Right renal cortex interstitium (tissue), 3 donors: Measurements from ENCODE around the gene USP36. TPM values are rescaled to one million over a fixed set of nuclear protein-coding genes. Genes with fewer than 3 reads are reported as not detected.
A peak's percentile ranks its signal among the peaks of the same experiment; 100 is the strongest.
"Not testable (repeated sequence)": the region's sequence is repeated elsewhere in the genome, so short reads cannot be mapped to it uniquely, and the experiment has no call there.

Experiments used
- DNase-seq, 3 donors: peaks; one replicate each; pipeline ENCODE4 v3.0.0-alpha.2; 2013; ENCODE audit warnings: low read depth in 3 of 3, low spot score in 2 of 3
- polyA plus RNA-seq, 3 donors: library from polyadenylated mRNA; unstranded; fragments of 120-200 nt; gene quantifications; one replicate each; pipeline ENCODE4 v1.2.1, GENCODE V29; 2013; ENCODE audit not compliant: insufficient read length in 3 of 3

The USP36 gene
- 10 to 100 TPM; 32.8 to 39.4 (median 38.6) TPM for polyA plus RNA-seq

DNA sequence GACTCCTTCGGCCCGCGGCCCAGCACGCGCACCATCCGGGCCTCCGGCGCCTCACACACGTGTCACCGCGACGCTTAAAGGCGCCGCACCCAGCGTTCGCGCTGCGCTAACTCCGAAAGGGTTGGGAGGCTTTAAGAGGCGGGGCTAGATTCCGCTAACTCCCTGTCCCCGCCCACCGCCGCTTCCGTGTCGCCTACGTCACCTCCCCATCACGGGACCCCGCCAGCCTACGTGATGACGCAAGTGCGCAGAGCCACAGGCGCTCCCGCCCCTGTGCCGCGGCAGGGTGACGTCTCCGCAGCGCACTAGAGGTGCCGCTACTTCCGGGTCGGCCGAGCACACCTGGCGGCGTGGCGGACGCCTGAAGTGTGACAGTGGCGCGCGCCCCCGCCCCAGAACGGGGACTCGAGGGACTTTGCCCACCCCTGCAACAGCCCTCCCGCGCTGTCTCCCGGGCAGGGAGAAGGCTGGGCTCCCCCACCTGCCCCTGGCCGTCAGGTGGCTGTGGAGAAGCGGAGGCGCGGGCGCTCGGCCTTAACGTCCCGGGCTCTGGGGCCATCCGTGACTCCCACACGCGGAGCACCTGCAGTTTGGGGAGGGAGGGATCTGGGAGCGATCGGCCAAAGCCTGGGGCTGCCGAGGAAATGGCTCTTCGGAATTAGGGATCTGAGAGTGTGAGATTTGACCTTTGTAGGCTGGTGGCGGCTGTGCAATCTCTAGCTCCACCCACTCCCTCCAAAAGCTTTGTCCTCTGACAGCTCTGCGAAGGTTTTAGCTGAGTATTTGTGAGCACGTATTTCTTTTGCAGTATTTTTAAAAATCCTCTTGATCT is at the start of gene USP36:
Gene USP36, minus strand, starts transcription at position 35 of the 832 bp plus-strand sequence. CDS start 4,451 bp downstream, outside the sequence.
- DNase-seq: peak; percentile 97 to 98 (median 97)

DNA sequence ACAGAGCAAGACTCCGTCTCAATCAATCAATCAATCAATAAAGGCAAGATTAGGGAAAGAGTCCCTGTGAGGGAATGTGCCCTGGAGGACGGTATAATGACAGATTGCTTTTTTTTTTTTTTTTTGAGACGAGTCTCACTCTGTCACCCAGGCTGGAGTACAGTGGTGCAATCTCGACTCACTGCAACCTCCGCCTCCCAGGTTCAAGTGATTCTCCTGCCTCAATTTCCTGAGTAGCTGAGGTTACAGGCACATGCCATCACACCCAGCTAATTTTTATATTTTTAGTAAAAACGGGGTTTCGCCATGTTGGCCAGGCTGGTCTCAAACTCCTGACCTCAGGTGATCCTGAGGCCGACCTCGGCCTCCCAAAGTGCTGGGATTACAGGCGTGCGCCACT is 49.5 kb upstream of the USP36 start:
- not testable (repeated sequence) for DNase-seq

DNA sequence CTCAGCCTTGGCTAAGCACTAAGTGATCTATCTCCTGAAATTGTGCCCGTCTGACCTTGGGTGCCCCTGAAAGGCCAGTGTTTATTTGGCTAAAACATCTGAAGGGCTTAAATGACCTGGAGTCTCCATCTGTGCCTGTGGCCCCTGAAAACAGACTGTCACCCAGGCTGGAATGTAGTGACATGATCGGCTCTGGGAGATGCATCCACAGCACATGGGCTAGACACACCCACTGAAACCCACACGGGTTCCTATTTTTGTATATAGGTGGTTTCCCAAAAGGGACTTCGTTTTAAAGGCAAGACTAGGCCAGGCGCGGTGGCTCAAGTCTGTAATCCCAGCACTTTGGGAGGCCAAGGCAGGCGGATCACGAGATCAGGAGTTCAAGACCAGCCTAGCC is 48.9 kb upstream of the USP36 start:
- no peak for DNase-seq

DNA sequence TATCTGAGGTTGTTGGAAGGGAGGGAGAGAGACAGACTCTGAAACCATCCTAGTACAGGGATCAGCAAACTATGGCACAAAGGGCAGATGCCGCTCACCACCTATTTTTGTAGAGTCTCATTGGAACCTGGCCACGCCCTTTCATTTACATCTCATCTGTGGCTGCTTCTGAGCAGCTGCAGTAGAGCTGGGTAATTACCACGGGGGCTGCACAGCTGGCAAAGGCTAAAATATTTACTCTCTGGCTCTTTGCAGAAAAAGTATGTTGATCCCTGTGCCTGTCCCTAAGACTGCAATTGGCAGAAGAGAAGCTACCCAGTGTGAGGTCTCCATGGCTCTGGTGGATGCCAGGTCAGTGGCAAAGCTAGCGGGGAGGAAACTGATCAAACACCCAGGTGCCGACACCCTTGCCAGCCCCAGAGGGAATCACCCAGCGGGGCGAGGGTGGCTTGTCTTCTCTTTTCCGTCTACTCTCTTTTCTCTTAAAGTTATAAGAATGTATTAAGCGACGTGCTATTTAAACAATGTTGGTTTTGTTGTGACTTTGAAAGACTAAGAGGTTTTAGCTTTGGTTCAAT is 48.4 kb upstream of the USP36 start:
- DNase-seq: no peak

DNA sequence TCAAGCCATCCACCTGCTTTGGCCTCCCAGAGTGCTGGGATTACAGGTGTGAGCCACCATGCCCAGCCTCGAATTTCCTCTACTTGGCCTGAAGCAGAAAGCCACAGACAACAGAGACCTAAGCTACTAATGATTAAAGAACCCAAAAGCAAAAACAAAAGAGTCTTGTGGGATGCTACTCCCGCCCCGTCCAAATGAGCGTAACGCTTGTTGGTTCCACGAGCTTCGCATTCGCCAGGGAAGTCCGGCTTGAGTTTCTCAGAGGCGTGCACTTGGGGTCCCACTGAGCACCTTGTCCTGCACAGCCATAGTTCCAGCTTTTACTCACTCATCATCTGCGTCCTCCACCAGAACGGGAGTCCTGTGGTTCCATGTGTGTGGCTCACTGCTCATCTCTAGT is 46.3 kb upstream of the USP36 start:
- no peak for DNase-seq

DNA sequence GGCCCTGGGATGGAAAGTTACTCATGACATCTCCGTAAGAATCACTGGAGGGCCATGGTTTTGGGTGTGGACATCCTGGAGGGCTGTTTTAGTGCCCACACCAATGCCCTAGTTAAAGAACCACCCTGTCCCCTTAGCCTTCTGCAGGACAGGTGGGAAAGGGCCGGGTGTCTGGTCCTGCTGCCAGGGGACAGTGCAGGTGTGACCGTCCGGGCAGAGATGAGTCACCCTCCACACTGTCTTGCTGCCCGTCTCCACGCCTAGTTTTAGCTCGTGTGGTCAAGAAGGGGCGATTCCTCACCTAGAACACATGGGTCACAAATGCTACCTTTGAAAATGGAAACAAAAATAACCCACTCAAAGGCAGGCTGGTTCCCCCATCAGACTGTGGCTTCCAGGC is 45.3 kb upstream of the USP36 start:
- no peak for DNase-seq

DNA sequence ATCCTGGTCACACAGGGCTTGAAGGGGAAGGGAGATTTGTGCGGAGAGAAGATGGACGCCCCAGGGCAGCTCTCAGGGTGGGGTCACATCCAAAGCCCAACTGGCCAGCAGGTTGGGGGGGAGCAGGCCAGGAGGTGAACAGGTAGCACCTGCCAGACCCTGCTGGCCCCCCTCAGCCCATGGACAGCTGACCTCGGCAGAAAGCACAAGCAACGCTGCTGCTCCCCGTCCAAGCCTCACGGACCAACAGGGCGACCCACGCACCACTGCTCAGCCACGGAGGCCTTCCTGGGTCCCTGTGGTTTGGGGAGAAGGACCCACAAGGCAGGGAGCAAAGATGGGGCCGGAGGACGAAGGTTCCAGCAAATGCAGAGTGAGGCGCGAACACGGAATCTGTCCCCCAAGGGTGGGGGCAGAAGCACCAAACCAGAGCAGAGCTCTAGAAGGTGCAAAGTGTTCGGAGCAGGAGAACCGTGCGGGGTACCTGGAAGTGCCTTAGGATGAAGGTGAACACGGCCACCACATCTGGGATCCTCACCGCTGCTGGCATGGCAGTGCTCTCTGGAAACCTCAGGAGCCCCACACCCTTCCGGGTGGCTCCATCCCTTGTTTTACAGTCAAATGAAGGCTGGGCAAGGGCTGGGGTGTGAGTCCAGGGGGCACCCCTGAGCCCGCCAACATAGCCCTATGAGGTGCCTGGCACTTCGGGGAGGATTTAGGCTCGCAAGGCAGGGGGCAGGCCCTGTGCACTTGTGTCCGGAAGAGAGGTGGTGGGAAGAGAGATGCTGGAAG is 44.5 kb upstream of the USP36 start:
- DNase-seq: no peak

DNA sequence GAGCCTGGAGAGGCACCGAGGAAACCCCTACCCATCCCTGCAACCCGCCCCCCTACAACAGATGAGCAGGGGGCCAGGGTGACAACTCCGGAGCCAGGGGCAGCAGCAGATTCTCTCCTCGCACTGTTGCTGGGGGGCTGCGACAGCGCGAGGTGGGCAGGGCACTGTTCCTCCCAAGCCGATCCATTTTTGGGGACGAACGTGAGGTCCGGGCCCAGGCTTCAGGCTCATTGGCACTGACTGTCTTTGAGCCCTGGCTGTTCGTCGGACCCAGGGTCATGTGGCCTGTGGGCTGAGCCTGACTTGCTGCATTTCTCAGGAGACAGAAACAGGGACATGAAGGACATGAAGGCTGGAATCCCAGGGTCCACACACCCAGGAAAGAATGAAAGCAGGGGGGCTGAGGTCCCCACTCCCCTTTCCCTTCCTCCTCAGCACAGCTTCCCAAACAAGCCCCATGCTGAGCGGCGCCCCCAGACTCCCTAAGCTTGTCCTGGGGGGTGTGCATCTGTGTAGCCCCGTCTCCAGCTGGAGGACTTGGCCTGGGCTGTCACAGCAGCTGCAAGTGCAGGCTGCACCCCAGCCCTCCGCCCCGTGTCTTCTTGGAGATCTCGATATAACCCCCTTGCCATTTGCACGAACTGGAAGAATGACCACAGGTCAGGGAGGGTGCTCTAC is 43.7 kb upstream of the USP36 start:
- DNase-seq: no peak

DNA sequence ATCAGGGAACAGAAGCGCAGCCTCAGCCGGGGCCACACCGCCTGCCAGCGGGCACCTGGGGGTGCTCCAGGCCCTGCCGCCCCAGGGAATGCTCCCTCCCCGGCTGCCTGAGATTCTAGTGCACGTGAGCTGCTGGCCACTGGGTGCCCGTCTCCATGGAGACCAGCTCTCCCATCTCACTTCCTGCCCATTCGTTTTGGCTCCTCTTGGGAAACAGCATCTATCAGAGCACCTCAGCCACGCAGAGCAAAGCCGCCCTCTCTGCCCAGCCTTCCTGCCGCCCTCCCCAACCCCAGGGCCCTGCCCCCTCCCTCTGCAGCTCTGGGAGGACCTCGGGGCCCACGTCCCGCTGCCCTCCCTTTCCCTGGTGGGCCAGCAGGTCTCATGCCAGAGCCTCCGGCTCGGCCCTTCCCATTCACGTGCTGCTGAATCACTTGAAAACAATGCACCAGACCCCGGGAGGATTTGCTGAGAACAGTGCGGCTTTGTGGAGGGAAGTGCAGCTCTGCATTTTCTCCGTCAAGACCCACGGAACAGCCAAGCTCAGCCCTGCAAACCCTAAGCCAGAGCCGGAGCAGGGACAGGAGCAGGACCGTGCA is 43.0 kb upstream of the USP36 start:
- no peak for DNase-seq

DNA sequence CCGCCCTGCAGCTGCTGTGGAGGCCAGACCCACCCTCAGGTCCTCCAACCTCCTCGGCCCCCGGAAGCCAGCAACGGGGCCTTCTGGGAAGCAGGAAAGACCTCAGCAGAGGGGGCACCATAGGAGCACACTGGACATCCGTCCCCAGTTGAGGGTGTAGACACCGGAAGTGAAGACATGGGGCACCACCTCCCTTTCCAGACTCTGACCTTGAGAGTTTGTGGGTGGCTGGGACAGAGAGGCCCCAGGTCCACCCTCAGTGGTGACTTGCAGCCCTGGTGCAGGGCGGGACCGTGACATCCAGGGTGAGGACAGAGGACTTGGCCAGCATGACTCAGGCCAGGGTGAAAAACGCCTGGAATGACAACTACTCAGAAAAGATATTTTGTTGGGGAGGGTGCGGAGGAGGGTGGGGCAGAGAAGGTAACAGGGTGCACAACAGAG is 42.5 kb upstream of the USP36 start:
- DNase-seq: no peak

DNA sequence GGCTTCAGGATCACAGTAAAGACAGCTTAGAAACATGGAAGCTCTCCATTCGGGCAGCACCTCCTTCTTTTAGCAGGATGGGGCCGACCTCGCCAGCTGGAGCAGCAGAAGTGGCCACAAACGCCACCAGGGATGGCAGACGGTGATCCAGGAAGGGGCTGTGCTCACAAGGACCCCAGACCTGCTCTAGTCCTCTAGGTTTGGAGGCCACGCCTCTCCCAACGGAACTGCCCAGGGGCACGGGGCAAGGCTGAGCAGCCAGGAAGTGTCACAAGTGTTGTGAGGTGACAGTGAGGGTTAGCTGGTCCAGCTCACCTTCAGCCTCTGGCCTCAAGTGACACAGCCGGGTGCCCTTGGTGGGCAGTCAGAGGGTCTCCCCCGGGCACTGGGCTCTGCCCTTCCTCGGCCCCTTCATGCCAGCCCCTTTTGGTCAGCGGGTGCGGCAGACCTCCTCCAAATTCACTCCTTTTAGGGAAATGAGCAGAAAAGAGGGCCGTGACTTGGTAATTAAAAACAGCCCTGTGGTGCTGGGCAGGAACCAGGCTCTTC is 42.0 kb upstream of the USP36 start:
- no peak for DNase-seq

DNA sequence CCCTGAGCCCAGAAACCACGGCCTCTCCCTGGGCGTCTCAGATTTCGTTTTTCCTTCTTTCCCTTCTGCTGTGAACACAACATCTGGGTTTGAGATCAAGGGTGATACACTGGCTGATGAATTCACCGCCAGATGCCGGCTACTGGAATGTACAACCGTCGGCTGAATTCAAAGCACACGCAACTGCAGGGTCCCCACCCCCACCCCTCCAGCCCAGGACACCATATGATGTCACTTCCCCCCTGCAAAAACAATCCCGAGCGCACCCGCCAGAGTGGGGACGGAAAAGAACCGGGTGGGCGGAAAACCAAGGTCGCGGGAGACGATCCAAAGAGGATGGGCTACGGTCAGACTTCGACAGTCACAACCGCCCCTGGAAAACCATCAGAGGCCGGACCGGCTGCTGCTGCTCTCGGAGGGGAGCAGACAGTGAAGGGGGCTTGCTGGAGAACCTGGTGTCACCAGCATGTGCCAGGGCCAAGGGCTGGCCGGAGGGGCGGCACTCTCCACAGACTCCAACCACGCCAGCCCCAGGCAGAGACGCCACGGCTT is 39.1 kb upstream of the USP36 start:
- peak in 1 of 3 donors; percentile 65 for DNase-seq

DNA sequence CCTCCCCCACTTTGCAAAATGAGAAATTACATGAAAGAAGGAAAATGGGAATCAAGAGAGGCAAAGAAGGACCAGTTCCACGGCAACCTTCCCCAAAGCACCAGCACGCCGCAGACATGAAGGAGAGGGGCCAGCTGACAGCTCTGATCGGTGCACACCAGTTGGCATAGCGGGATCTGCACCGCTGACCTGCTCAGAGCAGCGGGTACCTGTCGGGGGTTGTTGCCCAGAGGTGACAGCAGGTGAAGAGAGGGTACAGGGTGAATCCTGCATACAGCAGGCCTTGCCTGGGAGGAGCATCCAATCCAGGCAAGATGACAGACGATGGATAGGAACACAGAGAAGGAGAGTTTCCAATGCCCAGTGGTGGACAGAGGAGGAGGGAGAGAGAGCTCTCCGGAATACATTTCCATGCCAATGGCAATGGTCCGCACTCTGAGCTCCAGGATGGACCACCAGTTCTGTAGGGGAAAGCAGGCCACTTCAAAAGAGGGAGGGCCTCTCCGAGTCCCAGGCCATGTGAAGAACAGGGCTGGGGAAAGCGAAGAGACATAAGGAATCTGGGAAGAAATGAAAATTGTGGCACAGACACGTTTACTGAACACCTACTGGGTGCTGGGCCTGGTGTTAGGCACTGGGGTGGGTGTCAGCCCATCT is 38.4 kb upstream of the USP36 start:
- no peak for DNase-seq

DNA sequence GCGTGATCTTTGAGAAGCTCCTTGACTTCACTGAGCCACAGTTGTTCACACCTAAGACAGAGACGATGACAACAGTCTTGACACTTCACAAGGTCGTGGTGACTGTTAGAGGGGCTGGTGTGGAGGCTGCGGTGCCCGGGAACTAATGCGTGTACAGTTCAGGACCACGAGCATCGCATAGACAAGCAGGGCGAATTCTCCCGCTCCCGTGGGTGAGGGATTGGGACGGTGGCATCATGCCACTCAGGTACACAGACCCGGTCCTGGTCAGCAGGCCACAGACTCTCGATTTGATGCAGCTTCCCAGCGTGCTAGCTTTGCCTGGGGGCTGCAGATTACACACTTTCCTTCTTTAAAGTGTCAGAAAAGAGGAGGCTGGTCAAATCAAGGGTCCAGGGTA is 37.6 kb upstream of the USP36 start:
- no peak for DNase-seq

DNA sequence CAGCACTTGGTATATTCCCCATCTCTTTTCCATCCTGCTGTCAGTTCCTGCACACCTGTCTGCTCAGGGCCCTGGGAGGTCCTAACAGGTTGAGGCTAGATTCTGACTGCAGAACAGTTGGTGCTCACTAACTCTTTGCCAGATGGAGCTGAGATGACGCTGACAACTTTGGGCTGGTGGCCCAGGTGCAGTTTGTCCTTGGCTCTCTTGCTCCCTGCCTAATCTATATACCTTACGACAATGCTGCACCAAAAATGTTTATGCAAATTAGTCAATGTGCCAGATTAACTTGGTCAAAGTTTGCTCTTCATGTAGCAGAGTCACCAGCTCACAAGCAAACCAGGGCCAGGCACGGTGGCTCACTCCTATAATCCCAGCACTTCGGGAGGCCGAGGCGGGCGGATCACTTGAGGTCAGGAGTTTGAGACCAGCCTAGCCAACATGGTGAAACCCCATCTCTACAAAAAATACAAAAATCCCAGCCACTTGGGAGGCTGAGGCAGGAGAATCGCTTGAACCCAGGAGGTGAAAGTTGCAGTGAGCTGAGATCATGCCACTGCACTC is 36.4 kb upstream of the USP36 start:
- DNase-seq: not testable (repeated sequence)

DNA sequence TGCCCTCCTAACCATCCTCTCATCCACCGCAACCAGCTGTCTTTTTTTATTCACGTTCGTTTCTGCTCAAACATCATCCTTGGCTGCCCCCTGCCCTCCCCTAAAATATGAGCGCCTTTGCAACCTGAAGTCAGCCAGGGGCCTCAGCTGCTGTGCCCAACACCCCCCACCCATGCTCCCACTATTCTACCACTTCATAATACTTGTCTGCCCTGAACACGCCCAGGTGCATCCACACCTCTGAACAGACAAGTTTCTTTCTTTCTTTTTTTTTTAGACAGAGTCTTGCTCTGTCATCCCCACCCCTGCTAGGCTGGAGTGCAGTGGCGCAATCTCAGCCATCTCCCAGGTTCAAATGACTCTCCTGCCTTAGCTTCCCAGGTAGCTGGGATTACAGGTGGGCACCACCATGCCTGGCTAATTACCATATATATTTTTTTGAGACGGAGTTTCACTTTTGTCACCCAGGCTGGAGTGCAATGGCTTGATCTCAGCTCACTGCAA is 35.5 kb upstream of the USP36 start:
- DNase-seq: no peak

DNA sequence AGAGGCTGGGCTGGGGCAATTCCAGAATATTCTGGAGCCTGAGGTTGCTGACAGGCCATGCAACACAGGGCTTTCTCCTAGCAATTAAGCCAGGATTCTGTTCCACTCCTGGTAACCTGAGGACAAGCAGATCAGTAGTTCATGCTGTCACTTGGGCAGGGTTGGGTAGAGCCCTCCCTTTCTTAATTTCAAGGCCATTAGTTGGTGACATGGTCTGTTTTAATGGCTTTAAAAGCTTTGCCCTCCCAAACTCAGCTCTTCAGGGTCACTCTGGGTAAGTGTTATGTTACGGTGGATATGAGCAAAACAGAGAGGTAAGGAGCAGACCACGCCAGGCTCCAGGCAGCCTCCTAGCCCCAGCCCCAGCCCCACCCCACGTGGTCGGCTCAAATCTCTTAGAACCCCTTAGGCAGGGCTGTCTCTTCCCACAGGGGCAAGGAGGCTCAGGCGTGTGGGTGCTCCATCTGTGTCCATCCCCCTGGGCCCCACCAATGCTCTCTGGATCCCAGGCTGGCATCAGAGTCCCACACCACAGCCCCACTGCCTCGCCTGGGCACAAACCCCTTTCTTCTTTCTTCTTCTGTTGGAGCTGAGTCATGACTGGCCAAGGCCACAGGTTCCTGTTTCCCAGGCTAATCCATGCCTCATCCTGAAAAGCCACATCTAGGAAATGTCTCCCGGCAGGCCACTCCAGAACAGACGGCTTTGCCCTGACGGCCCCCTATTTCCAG is 34.9 kb upstream of the USP36 start:
- no peak for DNase-seq
